ENCODE results near the gene TENT4A.

GRCh38 chr5:6762697-6763096 lies 49.5 kb downstream of the TENT4A start:
- TF ChIP-seq CTCF (IDR thresholded peaks at IDR 0.05; ENCODE audit: low read depth, low read length) (no peak), EZH2phosphoT487 (IDR thresholded peaks at IDR 0.05; ENCODE audit: low read depth) (no peak)
